ENCODE data around the gene ST6GALNAC6.

ST6GALNAC6 gene

GRCh38 chr9:127896395-127897192 lies 2.8 kb downstream of the ST6GALNAC6 start:
- peaks cover 21% of the 10 kb centered on the region for H3K4me1 Mint-ChIP-seq
- peak overlapping the region; percentile 77 to 95 (median 80) for H3K4me3 Mint-ChIP-seq
- no peaks in the 10 kb centered on the region for H3K9me3 Mint-ChIP-seq
- peak overlapping the region; percentile 92 to 100 (median 92) for H3K27ac Mint-ChIP-seq
- H3K27me3 Mint-ChIP-seq (ENCODE audit: low read depth): no peaks in the 10 kb centered on the region
- TF ChIP-seq CTCF (IDR thresholded peaks at IDR 0.05; ENCODE audit: unreplicated experiment in 3 of 3): no peak
- peaks cover 53% of the 10 kb centered on the region for H3K36me3 Mint-ChIP-seq (ENCODE audit: low read depth)

- Mint-ChIP-seq H3K9me3 (no peaks in the 10 kb centered on the region), H3K4me1 (peaks cover 16% of the 10 kb centered on the region), H3K27me3 (ENCODE audit: low read depth) (no peaks in the 10 kb centered on the region), H3K27ac (peak overlapping the region; percentile 27 to 100 (median 71)), H3K36me3 (ENCODE audit: low read depth) (peaks cover 61% of the 10 kb centered on the region), H3K4me3 (peak overlapping the region; percentile 37 to 60 (median 47))
- no peak for TF ChIP-seq CTCF (IDR thresholded peaks at IDR 0.05; ENCODE audit: unreplicated experiment in 3 of 3)
Measured at GRCh38 chr9:127895811-127896210, 3.6 kb downstream of the ST6GALNAC6 start.

- Mint-ChIP-seq H3K9me3 (no peaks in the 10 kb centered on the region), H3K27ac (no peak overlapping the region), H3K4me3 (no peak overlapping the region), H3K4me1 (peaks cover 13% of the 10 kb centered on the region), H3K27me3 (ENCODE audit: low read depth) (no peaks in the 10 kb centered on the region), H3K36me3 (ENCODE audit: low read depth) (peaks cover 74% of the 10 kb centered on the region)
- TF ChIP-seq CTCF (IDR thresholded peaks at IDR 0.05; ENCODE audit: unreplicated experiment in 3 of 3): no peak
Measured at GRCh38 chr9:127893392-127893791, 6.0 kb downstream of the ST6GALNAC6 start.

- Mint-ChIP-seq H3K4me3 (no peak overlapping the region), H3K27ac (peak overlapping the region in 2 of 3 experiments; percentile 52 to 54), H3K36me3 (ENCODE audit: low read depth) (peaks cover 77% of the 10 kb centered on the region), H3K9me3 (no peaks in the 10 kb centered on the region), H3K4me1 (peaks cover 10% of the 10 kb centered on the region), H3K27me3 (ENCODE audit: low read depth) (no peaks in the 10 kb centered on the region)
- TF ChIP-seq CTCF (IDR thresholded peaks at IDR 0.05; ENCODE audit: unreplicated experiment in 3 of 3): no peak
Measured at GRCh38 chr9:127892831-127893230, 6.6 kb downstream of the ST6GALNAC6 start.

GRCh38 chr9:127890053-127890452 lies 9.3 kb downstream of the ST6GALNAC6 start:
- H3K36me3 Mint-ChIP-seq (ENCODE audit: low read depth): peaks cover 75% of the 10 kb centered on the region
- no peaks in the 10 kb centered on the region for H3K27me3 Mint-ChIP-seq (ENCODE audit: low read depth)
- no peak overlapping the region for H3K27ac Mint-ChIP-seq
- no peaks in the 10 kb centered on the region for H3K9me3 Mint-ChIP-seq
- no peak overlapping the region for H3K4me3 Mint-ChIP-seq
- H3K4me1 Mint-ChIP-seq: no peaks in the 10 kb centered on the region
- TF ChIP-seq CTCF (IDR thresholded peaks at IDR 0.05; ENCODE audit: unreplicated experiment in 3 of 3): no peak

- H3K9me3 Mint-ChIP-seq: no peaks in the 10 kb centered on the region
- no peak overlapping the region for H3K4me3 Mint-ChIP-seq
- H3K27me3 Mint-ChIP-seq (ENCODE audit: low read depth): no peaks in the 10 kb centered on the region
- peak overlapping the region in 1 of 3 experiments; percentile 52 for H3K27ac Mint-ChIP-seq
- peaks cover 10% of the 10 kb centered on the region for H3K4me1 Mint-ChIP-seq
- peaks cover 64% of the 10 kb centered on the region for H3K36me3 Mint-ChIP-seq (ENCODE audit: low read depth)
- peak in 1 of 3 experiments; percentile 15 for TF ChIP-seq CTCF (IDR thresholded peaks at IDR 0.05; ENCODE audit: unreplicated experiment in 3 of 3)
Measured at GRCh38 chr9:127887792-127888191, 11.6 kb downstream of the ST6GALNAC6 start.
